Mucosa of rectum (tissue), 2 donors: Measurements from ENCODE around the gene RPL37A.
A peak's percentile ranks its signal among the peaks of the same experiment; 100 is the strongest.

ENCODE experiments used
- H3K27ac ChIP-seq, 2 donors: one replicate each; pipeline ENCODE4 v1.7.0; 2013; ENCODE audit warnings: inconsistent platforms in 2 of 2, low read depth in 2 of 2, low read length in 2 of 2
- H3K27me3 ChIP-seq, 2 donors: one replicate each; pipeline ENCODE4 v1.7.0; 2013; ENCODE audit warnings: low read length in 2 of 2; ENCODE audit not compliant: control insufficient read depth in 2 of 2, insufficient read depth in 2 of 2
- H3K36me3 ChIP-seq, 2 donors: one replicate each; pipeline ENCODE4 v1.7.0; 2013; ENCODE audit warnings: low read length in 2 of 2; ENCODE audit not compliant: control insufficient read depth in 2 of 2, insufficient read depth in 2 of 2
- H3K4me1 ChIP-seq, 2 donors: one replicate each; pipeline ENCODE4 v1.7.0; 2013; ENCODE audit warnings: low read length in 2 of 2, mild to moderate bottlenecking in 1 of 2; ENCODE audit not compliant: control insufficient read depth in 2 of 2, insufficient read depth in 2 of 2
- H3K4me3 ChIP-seq, 2 donors: one replicate each; pipeline ENCODE4 v1.7.0; 2013; ENCODE audit warnings: low read length in 2 of 2
- H3K9ac ChIP-seq, 2 donors: one replicate each; pipeline ENCODE4 v1.7.0; 2013; ENCODE audit warnings: low read length in 2 of 2, low read depth in 1 of 2, mild to moderate bottlenecking in 1 of 2
- H3K9me3 ChIP-seq, 2 donors: one replicate each; pipeline ENCODE4 v1.7.0; 2013; ENCODE audit warnings: low read length in 2 of 2; ENCODE audit not compliant: control insufficient read depth in 2 of 2
- donor health status: healthy.
- donor health status: Normal muscosa, but diverticular disease.

The RPL37A gene

DNA sequence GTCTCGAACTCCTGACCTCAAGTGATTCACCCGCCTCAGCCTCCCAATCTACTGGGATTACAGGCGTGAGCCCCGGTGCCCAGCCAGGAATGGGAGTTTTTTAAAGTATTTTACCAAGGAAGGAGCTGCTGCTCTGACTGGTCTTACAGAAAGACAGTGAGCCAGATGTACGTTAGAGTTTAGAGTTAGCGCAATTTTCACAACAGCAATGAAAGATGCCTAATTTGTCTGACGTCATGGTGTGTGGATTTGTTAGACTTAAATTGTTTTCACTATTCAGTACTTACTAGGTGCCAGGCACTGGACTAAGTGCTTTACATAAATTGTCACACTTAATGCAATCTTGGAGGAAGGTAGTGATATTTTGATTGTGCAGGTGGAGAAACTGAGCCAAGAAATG, 12.4 kb upstream of the RPL37A start:
- no peaks in the 10 kb centered on the region for H3K9me3 ChIP-seq
- H3K9ac ChIP-seq = no peak overlapping the region
- H3K4me1 ChIP-seq = no peaks in the 10 kb centered on the region
- no peaks in the 10 kb centered on the region for H3K27me3 ChIP-seq
- no peak overlapping the region for H3K4me3 ChIP-seq
- no peak overlapping the region for H3K27ac ChIP-seq
- H3K36me3 ChIP-seq = peaks cover 2 to 6% of the 10 kb centered on the region in 2 donors

DNA sequence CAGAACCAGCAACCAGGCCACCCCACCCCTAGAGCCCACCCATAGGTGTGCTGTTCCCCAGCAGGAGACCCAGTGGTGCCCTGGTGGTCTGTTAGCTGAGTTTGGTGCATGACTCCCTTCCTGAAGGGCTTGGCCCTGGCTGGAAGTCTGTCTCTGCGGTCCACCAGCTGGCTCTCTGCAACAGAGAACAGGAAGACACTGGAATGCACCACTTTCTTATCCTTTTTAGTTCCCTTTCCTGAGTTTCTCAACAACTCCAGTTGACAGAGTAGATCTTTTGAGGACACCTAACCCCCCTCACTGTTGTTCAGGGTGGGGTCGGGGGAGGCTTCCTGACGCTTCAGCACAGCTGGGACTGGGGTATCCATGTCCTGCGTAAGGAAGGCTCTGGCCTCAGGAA, 11.9 kb upstream of the RPL37A start:
- Histone ChIP-seq H3K4me3 (no peak overlapping the region), H3K27ac (no peak overlapping the region), H3K27me3 (no peaks in the 10 kb centered on the region), H3K36me3 (peaks cover 2 to 6% of the 10 kb centered on the region in 2 donors), H3K9ac (no peak overlapping the region), H3K9me3 (no peaks in the 10 kb centered on the region), H3K4me1 (no peaks in the 10 kb centered on the region)

DNA sequence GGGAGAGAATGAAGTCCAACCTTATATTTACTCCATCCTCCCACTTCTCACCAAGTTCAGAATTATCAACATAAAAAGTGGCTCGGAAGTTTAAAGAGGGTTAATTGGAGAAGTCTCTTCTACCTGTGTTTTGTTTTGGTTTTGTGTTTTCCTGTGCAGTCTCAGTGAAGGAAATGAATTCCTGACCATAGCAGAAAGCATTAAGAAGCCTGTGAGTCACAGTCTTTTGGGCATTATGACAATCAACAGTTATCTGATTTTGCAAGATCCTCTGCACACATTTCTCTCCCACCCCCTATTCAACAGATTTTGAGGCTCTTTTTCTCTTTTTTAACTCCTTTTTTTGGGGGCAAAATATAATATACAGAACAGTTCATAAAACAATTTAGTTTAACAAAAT, 8.6 kb upstream of the RPL37A start:
- Histone ChIP-seq H3K27ac (no peak overlapping the region), H3K27me3 (no peaks in the 10 kb centered on the region), H3K4me1 (no peaks in the 10 kb centered on the region), H3K4me3 (no peak overlapping the region), H3K9ac (no peak overlapping the region), H3K9me3 (no peaks in the 10 kb centered on the region), H3K36me3 (no peaks in the 10 kb centered on the region)

DNA sequence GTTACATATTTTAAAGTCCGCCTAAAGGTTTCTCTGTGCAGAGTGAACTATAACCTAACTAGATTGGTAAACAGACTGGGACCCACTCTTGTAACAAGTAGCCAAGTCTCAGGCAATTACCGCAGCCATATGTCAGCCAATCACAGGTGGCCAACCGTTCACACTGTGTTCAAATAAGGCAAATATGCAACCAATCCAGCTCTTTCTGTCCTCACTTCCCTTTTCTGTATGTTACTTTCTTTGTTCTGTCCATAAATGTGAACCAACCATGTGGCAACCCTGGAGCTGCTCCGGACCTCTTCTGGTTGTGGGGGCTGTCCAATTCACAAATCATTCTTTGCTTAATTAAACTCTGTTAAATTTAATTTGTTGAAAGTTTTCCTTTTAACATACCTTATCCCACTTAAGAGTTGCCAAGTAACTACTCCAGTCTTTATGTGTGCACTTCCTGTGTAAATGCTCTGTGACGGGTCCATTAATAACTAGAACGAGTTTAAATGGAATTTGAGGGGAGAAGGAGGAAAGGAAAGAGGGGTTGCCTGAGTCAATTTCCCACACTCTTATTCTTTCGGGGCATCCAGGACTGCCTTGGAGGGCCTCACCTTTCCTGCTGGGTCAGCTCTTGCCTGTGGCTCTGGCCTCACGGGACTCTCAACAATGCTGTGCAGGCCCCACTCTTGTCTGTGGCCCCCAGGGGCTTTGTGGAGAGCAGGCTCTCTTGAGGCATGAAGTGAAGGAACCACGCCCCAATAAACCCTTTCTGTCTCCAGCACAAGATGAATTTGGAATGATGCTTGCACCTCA, 6.6 kb upstream of the RPL37A start:
- H3K4me3 ChIP-seq = no peak overlapping the region
- H3K9me3 ChIP-seq = no peaks in the 10 kb centered on the region
- H3K27ac ChIP-seq = no peak overlapping the region
- H3K36me3 ChIP-seq = no peaks in the 10 kb centered on the region
- no peaks in the 10 kb centered on the region for H3K4me1 ChIP-seq
- H3K9ac ChIP-seq = no peak overlapping the region
- H3K27me3 ChIP-seq = no peaks in the 10 kb centered on the region

DNA sequence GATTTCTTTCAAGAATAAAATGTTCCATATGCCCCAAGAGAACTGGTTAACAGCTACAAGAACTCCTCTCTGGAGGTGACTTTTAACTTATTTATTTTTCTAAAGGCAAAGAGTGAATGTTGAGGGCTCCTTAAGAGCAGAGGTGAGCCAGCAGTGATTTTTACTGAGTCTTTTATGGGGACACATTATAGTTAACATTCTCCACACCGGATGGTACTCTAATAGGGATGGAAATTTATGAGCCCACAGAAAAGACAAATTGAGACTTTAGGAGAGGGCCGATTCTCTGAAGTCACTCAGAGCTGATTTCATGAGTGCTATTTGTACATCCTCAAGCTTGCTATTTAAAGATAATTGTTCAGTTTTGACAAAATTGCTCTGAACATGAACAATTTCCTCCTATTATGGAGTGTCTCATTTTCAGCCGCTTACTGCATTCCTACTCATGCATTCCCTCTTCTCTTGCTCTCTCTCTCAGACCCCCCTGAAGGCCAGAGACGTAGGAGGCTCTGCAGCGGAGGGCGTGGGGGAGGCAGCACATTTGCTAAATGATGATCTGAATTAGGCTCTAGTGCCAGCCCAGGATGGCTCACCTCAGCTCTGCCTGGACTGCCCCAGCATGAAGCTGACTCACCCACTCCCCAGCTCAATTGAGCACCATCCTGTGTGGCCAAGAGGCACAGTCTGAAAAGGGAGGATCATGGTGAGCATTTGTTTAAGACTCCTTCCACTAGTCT, 5.9 kb upstream of the RPL37A start:
- Histone ChIP-seq H3K9ac (no peak overlapping the region), H3K27ac (no peak overlapping the region), H3K4me3 (no peak overlapping the region)

DNA sequence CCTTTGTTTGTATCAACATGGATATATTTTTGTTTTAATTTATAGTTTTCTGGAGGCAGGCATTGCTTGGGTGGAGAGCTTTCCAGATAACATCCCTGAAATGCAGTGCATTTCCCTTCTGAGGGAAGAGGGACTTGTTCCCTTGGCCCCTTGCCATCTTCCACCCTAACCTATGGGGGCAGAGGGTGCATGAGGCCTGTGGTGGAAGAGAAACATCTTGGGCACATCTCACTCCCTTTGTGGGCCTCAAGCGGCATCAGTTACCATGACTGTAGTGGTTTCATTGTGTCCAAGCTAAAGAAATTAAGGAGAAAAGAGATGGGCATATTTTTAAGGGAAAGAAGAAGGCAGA, 5.3 kb upstream of the RPL37A start:
- H3K9me3 ChIP-seq = no peaks in the 10 kb centered on the region
- H3K9ac ChIP-seq = no peak overlapping the region
- no peak overlapping the region for H3K27ac ChIP-seq
- H3K4me1 ChIP-seq = peaks cover 0 to 6% of the 10 kb centered on the region in 2 donors
- no peaks in the 10 kb centered on the region for H3K36me3 ChIP-seq
- no peak overlapping the region for H3K4me3 ChIP-seq
- no peaks in the 10 kb centered on the region for H3K27me3 ChIP-seq

More for the DNA sequence above, 5.9 kb upstream of the RPL37A start:
- H3K27me3 ChIP-seq = no peaks in the 10 kb centered on the region
- no peaks in the 10 kb centered on the region for H3K9me3 ChIP-seq
- H3K36me3 ChIP-seq = no peaks in the 10 kb centered on the region
- H3K4me1 ChIP-seq = peaks cover 0 to under 1% of the 10 kb centered on the region in 2 donors

DNA sequence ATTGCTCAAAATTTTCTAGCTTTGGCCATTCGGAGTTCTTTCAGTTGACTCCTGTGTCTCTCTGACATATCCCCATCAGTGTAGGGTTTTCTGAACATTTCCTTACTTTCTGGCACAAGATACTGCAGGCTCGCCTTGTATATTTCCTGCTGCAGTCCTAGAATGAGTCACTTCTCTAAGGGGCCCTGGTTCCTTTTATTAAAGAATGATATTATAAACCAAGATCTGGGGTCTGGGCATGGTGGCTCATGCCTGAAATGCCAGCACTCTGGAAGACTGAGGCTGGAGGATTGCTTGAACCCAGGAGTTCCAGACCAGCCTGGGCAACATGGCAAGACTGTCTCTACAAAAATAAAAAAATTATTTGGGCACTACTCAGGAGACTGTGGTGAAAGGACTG, 3.0 kb upstream of the RPL37A start:
- H3K36me3 ChIP-seq = peaks cover 8 to 10% of the 10 kb centered on the region in 2 donors
- H3K4me1 ChIP-seq = peaks cover 12 to 19% of the 10 kb centered on the region in 2 donors
- H3K4me3 ChIP-seq = no peak overlapping the region
- H3K27me3 ChIP-seq = no peaks in the 10 kb centered on the region
- H3K27ac ChIP-seq = no peak overlapping the region
- H3K9ac ChIP-seq = no peak overlapping the region
- no peaks in the 10 kb centered on the region for H3K9me3 ChIP-seq

DNA sequence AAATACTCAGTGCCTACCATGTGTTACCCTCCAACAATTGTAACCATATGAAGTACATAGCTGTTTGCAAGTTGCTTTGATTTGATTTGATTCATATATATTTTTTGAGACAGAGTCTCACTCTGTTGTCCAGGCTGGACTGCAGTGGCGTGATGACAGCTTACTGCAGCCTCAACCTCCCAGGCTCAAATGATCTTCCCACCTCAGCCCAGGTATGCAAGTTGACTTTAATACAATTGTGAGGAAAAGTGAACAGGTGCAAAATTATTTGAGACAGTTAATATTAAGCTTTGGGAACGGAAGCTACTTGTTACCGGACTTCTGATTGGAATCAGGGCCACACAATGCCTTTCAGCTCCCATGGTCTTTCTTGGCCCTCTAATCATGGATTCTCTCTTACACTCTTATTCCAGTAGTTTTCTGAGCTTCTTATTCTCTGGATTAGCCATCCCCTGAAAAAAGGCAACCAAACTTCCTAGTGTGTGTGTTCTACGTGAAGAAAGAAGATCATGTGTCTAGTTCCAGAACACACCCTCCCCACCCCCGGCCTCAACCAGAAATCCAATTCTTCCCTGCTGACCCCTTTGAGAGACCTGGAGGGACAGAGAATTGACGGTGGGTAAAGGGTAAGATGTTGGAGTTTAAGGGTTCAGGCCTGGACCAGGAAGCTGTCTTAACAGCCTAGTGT, 1.1 kb upstream of the RPL37A start:
- H3K36me3 ChIP-seq = peaks cover 27 to 29% of the 10 kb centered on the region in 2 donors
- peak overlapping the region; percentile 59 to 79 for H3K9ac ChIP-seq
- H3K4me1 ChIP-seq = peaks cover 23 to 30% of the 10 kb centered on the region in 2 donors
- no peaks in the 10 kb centered on the region for H3K9me3 ChIP-seq
- H3K27ac ChIP-seq = peak overlapping the region; percentile 75 to 79
- H3K4me3 ChIP-seq = peak overlapping the region; percentile 90 to 96
- H3K27me3 ChIP-seq = no peaks in the 10 kb centered on the region

DNA sequence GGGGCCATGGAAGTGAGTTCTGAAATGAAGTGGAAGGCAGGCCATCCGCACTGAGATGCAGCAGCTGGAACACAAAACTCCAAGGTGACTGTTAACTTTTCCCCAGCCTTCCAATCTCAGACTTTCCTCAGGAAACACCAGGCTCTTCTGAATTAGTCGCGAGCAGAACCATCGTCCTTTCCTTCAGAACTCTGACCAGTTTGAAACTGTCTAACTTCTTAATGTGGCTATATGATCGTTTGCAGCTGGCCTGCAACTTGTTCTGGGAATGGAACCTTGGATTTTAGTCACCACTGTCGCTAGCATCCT, 620 bp upstream of the RPL37A start:
- peaks cover 23 to 30% of the 10 kb centered on the region in 2 donors for H3K4me1 ChIP-seq
- no peaks in the 10 kb centered on the region for H3K9me3 ChIP-seq
- H3K27ac ChIP-seq = peak overlapping the region; percentile 75 to 79
- H3K27me3 ChIP-seq = no peaks in the 10 kb centered on the region
- peak overlapping the region; percentile 59 to 79 for H3K9ac ChIP-seq
- peaks cover 32 to 34% of the 10 kb centered on the region in 2 donors for H3K36me3 ChIP-seq
- H3K4me3 ChIP-seq = peak overlapping the region; percentile 90 to 96

DNA sequence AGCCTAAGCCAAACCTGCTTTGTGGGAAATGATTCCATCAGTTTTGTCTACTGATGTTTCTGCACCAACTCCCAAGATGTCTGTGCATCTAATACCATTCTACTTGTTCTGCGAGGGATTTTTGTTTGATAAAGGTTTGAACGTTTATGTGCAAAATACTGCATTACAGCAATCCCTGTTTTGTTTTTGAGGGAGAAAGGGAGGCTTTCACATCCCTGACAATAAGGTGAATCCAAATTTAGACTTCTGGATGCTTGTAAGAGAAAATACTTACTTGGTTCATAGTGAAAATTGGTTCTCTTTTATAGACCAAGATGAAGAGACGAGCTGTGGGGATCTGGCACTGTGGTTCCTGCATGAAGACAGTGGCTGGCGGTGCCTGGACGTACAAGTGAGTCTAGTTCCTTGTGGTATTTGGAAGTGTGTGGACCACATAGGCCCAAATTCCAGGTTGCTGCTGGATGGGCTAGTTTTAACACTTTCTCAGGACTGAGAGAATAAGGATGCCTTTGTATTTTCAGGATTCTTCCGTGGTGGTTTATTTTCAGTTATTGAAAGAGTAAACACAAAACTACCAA, 1.1 kb downstream of the RPL37A start:
- Histone ChIP-seq H3K36me3 (peaks cover 41 to 49% of the 10 kb centered on the region in 2 donors), H3K27me3 (no peaks in the 10 kb centered on the region), H3K27ac (peak overlapping the region in 1 of 2 donors; percentile 79), H3K9me3 (no peaks in the 10 kb centered on the region), H3K4me1 (peaks cover 26 to 32% of the 10 kb centered on the region in 2 donors), H3K4me3 (peak overlapping the region; percentile 90 to 96), H3K9ac (peak overlapping the region; percentile 90 to 97)
